Measurements from ENCODE around the gene ESPNL.
"Not testable (repeated sequence)": the region's sequence is repeated elsewhere in the genome, so short reads cannot be mapped to it uniquely, and the experiment has no call there.

Gene ESPNL

DNA sequence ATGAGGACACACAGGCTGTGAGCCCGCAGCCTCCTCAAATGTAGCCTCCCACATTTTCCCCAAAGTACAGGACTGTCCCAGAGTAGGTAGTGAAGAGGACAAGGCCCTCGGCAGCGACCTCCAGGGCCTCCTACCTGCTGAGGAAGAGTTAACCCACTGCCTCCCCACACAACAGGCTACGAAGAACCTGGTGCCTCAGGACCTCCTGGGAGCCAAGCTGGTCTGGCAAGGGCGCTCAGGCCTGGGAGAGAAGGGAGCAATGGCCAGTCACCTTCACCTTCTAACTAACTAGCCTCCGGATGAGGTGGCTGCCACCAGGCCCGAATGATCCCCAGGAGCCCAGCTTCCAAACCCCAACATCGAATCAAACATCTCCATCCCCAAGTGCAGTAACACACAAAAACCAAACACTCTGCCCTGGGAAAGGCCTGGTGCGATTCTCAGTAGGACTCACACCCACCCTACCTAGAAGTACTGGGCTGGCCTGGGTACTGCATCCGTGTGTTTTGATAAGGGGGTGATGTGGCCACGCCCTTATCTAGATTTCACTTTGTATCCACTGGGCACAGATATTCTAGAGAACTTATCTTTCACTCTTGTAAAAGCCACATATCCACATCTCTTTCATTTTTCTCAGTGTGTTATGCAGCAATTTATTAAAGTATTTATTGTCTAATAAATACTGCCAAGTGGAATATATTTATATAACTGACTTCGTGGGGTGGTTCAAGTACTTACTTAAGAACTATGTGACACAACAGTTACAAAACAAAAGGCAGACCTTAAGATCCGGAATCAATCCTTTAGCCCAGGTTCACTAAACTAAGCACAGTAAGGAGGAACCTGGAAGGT, 68.3 kb downstream of the ESPNL start:
- no peak for DNase-seq (ENCODE audit: low read depth in 2 of 3, low spot score in 2 of 3)

DNA sequence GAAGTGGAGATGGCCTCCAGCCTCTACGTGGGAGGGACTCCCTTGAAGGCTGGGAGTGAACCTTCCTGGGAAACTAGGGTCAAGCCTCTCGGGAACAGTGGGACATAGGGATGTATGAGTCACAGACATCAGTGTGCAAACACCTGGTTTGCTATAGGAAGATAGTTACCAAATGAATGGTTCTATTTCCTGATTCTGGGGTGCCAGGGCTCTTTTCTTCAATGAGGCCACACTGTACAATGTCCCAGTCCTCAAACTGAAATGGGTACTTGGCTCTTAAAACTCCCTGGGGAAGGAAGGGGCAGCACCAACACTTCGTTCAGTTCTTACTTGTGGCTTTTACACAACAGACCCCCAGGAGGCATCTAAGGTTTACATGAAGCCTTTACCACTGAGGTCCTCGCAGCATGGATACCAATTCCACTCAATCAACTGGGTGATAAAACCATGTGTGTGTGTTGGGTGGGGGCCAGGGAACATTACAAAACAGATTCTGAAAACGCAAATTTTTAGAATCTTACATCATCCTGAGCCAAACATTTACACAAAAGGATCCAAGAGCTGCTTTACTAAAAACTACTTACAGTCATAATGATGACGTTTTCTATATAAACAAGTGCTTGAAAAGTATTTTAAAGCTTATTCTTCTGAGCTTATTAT, 69.0 kb downstream of the ESPNL start:
- DNase-seq (ENCODE audit: low read depth in 2 of 3, low spot score in 2 of 3) = no peak

DNA sequence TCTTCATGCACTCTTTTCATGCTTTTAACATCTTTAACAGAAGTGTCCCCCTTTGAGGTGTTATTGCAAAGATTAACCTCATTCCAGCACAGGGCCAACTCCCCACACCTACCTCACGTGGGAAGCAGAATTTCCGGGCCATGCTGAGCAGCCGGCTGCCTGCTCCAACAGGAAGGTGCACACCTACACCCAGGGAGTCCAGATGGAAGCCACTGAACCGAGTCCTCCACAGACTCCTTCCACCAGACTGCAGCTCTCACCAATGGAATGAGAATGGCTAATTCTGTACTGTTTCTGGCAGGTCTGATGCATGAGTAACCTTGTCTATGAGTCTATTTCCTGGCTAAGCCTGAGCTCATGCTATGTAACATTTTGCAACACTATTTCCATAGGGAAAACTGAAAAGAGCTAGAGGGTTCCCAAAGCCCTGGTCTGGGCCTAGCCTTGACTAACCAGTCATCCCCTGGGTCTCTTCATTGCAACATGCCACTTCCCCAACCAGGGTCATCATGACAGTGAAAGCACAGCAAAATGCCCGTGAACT, 69.6 kb downstream of the ESPNL start:
- DNase-seq (ENCODE audit: low read depth in 2 of 3, low spot score in 2 of 3) = no peak

DNA sequence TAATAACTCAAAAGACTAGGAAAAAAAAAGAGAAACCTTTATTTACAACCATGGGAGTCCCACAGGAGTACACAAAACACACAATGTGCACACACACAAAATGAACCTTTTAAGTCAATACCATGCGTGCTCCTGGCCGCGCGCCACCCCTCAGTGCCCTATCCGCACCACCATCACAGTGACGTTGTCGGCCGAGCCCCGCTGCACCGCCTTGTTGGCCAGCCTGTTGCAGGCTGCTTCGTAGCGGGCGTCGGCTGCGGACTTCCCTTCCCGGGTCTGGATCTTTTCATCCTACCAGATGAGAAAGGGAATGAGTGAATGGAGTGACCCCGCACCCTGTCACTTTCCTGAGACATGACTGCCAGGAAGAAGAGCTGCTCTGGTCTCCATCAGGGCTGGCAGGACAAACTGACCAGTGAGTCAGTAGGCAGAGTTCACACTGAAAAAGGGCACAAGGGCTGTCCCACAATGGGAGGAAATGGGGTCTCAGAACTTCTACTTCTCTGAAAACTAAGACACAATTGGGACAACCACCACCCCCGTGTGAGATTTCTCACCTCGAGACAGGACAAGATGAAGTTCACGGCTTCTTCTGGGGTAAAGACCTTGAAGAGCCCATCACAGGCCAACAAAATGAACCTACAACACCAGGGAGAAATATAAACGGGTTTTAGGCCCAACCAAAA, 70.4 kb downstream of the ESPNL start:
- DNase-seq (ENCODE audit: low read depth in 2 of 3, low spot score in 2 of 3) = no peak

DNA sequence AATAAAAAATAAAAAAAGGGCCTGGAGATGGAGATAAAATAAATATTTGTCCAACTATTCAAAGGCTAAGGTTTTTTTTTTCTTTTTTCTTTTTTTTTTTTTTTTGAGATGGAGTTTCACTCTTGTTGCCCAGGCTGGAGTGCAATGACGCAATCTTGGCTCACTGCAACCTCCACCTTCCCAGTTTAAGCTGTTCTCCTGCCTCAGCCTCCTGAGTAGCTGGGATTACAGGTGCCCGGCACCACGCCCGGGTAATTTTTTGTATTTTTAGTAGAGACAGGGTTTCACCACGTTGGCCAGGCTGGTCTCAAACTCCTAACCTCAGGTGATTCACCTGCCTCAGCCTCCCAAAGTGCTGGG, 70.9 kb downstream of the ESPNL start:
- not testable (repeated sequence) for DNase-seq (ENCODE audit: low read depth in 2 of 3, low spot score in 2 of 3)

DNA sequence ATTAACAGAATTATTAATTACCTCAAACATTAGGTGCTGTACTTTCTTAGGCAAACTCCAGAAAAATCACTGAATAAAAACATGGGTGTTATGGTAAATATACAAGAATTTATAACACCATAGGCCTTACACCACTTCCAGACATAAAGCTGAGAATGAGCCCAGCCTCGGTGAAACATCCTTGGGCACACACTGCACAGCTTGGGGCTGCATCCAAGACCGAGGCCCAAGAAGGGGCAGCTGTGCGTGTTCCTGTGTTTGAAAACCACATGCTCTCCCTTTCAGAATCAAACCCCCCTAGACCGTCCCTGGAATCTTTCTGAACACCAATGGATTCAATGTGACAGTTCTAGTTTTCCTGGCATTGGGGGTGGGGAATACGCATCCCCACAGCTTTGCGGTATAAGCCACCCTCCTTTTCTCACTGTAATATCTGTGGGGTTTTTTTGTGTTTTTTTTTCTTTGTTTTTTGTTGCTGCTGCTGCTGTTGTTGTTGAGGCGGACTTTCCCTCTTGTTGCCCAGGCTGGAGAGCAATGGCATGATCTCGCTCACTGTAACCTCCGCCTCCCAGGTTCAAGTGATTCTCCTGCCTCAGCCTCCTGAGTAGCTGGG, 71.5 kb downstream of the ESPNL start:
- no peak for DNase-seq (ENCODE audit: low read depth in 2 of 3, low spot score in 2 of 3)

DNA sequence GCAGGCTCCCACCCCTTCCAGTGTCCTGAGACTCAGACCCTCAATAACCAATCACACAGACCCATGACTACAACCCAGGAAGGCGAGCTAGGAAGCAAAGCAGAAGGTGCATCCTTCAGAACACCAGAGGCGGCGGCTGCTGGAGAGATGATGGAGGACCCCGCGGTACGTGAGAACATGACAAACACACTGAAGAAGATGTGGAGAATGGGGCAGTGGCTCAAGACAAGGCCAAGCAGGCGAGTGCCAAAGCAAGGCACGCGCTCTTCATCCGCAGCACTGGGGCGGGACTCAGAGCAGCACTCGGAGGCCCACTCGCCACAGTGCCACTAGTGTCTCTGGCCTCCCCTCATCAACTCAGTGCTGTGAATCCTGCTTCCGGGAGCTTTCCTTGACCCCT, 72.3 kb downstream of the ESPNL start:
- DNase-seq (ENCODE audit: low read depth in 2 of 3, low spot score in 2 of 3) = no peak

DNA sequence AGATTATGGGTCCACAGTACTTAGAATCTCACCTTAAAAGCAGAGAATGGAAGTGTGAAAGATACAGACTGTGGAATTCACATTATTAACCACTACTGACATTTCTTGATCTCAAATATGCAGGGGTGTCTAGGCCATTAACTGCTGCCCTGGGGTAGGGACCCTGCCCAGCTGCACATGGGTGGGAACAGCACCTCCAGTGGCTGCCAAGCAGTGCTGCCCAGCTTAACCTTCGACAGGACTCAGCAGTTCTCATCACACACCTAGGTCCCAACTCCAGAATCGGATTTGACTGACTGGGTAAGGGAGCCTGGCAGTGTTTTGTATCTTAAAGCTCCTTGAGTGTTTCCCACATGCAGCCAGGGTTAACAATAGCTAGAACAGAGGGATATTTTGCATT, 73.6 kb downstream of the ESPNL start:
- no peak for DNase-seq (ENCODE audit: low read depth in 2 of 3, low spot score in 2 of 3)

DNA sequence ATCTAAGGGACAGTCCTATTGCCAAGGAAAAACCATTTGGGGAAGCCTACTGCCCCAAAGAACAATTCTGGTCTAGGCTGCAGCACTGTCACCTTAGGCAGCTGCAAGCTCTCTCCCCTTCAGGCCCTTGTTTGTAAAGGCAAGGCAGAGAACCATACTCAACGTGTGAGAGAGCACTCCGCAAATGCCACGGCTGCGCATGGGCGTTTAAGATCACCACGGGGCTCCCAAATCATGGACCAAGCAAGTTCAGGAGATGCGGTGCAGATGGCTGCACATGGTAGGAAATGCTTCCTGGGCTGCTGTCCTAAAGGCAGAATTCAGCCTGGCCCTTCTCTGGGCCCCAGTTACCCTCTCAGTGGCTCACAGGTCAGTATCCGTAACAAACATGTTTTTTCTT, 74.2 kb downstream of the ESPNL start:
- DNase-seq (ENCODE audit: low read depth in 2 of 3, low spot score in 2 of 3) = no peak

DNA sequence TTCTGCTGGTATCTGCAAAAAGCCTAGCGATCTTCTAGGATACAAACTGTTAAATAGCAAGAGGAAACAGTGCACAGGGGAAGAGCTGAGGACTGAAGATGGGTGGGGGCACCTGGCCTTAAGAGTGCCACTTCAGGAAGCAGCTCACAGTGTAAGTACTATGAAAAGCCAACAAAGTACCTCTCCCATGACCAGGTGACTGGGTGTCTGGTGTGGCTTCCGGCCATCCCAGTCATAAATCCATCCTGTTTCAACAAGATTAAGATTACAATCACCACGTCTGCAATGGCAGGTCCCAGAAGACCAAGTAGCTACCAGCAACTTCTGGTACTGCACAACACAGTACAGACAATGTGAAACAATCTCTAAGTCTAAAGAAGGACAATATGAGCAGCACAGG, 74.6 kb downstream of the ESPNL start:
- no peak for DNase-seq (ENCODE audit: low read depth in 2 of 3, low spot score in 2 of 3)

DNA sequence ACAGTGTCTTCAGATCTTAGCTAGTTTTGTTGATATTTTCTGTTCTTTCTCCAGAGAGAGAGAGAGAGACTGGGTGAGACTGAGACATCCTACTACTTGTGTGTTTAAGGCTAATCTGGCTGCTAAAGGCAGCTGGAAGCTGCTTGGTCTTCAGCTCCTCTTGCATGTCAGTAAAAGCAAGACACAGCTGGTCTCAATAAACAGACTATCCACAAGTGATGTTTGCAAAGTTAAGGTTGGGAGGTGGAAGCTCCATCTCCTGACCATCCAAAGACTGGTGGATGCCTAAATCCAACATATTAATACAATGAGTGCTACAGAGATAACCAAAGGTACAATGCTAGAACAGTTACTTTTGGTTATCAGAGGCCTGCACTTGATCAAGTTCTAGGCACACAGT, 76.5 kb downstream of the ESPNL start:
- no peak for DNase-seq (ENCODE audit: low read depth in 2 of 3, low spot score in 2 of 3)

DNA sequence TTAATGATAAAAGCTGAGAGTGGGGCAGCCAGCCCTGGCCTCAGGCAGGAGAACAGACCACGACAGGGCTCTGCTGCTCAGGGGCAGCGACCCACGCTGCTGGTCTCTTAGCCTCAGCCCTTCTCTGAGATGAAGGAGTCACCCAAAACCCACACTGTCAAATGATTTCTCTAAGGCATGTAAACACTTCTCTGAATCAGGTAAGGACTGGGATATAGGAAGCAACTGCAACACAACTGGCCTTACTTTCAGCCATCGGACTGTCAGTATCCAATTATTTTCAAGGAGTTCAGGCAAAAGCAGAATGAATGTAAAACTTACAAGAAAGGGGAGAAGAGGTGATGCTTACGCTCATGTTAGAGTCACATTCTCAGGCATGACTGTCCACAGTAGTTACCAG, 80.4 kb downstream of the ESPNL start:
- no peak for DNase-seq (ENCODE audit: low read depth in 2 of 3, low spot score in 2 of 3)

DNA sequence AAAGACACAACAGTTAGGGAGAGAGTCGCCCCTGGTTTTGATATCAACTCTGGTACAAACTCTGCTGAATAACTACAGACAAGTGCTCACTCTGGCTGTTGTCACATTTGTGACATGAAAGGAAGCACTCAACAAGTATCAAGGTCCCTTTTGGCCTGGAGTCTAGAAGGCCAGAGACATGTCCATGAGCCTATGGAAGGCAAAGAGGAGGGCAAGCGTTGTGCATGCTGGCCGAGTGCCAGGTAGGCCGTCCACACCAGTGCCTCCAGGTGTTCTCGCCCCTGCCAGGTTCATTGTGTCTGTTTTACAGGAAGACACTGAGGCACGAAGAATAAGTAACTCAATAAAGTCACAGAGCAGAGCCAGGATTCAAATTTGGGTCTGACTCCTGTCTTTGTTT, 82.2 kb downstream of the ESPNL start:
- DNase-seq (ENCODE audit: low read depth in 2 of 3, low spot score in 2 of 3) = no peak

Measured in activated CD8-positive, alpha-beta memory T cell treated with anti-CD3 and anti-CD28 coated beads for 48 hours (primary cell).